H1 (cell line): ENCODE data around the gene SLC17A4. TPM values are rescaled to one million over a fixed set of nuclear protein-coding genes. Genes with fewer than 3 reads are reported as not detected.

Experiments
- BRCA1 ChIP-seq: IDR thresholded peaks from 2 replicates; pipeline ENCODE4 v1.6.1; 2012; ENCODE audit warnings: low read depth, low read length, improper control_type of control experiment
- CBX8 ChIP-seq: fragments of 300-800, 300-1000 bp; sonication (generic); IDR thresholded peaks from 2 replicates; pipeline ENCODE4 v1.7.1; 2016; ENCODE audit warnings: low read depth, low read length, borderline replicate concordance
- CEBPB ChIP-seq: IDR thresholded peaks from 2 replicates; pipeline ENCODE4 v1.6.1; 2012; ENCODE audit warnings: low read depth, low read length
- CHD2 ChIP-seq: IDR thresholded peaks from 2 replicates; pipeline ENCODE4 v1.6.1; 2012; ENCODE audit warnings: low read length, improper control_type of control experiment
- CHD7 ChIP-seq: fragments of 300-600 bp; sonication (generic); IDR thresholded peaks from 2 replicates; pipeline ENCODE4 v1.7.1; 2012; ENCODE audit warnings: low read length, moderate library complexity, mild to moderate bottlenecking, inconsistent platforms; ENCODE audit not compliant: insufficient replicate concordance
- CTBP2 ChIP-seq: IDR thresholded peaks from 2 replicates; pipeline ENCODE4 v1.7.0; 2011; ENCODE audit warnings: borderline replicate concordance, mild to moderate bottlenecking, moderate library complexity, mixed read lengths, low read length; ENCODE audit not compliant: insufficient read depth, insufficient read length
- GTF2F1 ChIP-seq: IDR thresholded peaks from 2 replicates; pipeline ENCODE4 v1.6.1; 2012; ENCODE audit warnings: low read depth, low read length, improper control_type of control experiment, borderline replicate concordance
- RNF2 ChIP-seq: fragments of 200-900, 300-1000 bp; sonication (generic); IDR thresholded peaks from 2 replicates; pipeline ENCODE4 v1.7.1; 2016; ENCODE audit warnings: borderline replicate concordance, low read depth, mild to moderate bottlenecking, antibody characterized with exemption, low read length; ENCODE audit not compliant: poor library complexity, severe bottlenecking; ENCODE audit errors: missing control alignments
- SIN3A ChIP-seq, 2 experiments: IDR thresholded peaks in 1 of 2; conservative IDR thresholded peaks in 1 of 2; 2 replicates each; pipeline ENCODE4 v1.6.1; 2011 to 2012; ENCODE audit warnings: low read length in 2 of 2, improper control_type of control experiment in 1 of 2, low read depth in 1 of 2, mild to moderate bottlenecking in 1 of 2
- polyA plus RNA-seq, 7 experiments: library from polyadenylated mRNA; depleted of rRNA in 3 of 7; stranded (reverse) in 5 of 7; unstranded in 2 of 7; fragments of >200 nt in 5 of 7; fragments of 200-250 nt in 2 of 7; gene quantifications; 1 replicate in 5 of 7; 2 replicates in 1 of 7; 4 replicates in 1 of 7; pipeline versions ENCODE4 v1.2.1 to v1.2.3, GENCODE V29; 2011 to 2013; ENCODE audit warnings: missing spikeins in 2 of 7, mixed read lengths in 2 of 7
- total RNA-seq: library from RNA; stranded (reverse); fragmentation: NEBNext Ultra II Directional; extraction: Animal tissue kit (Norgen Biotek cat#: 25700); gene quantifications from 2 replicates; pipeline ENCODE4 v1.2.1, GENCODE V29; 2021

Gene SLC17A4
- total and polyA plus RNA-seq, 2 of the 8 experiments (the other 6 are each of a cell fraction or from before 2014, with no cell fraction given): not detected

- no peak for TF ChIP-seq CHD7
- no peak for TF ChIP-seq CTBP2
- no peak for TF ChIP-seq CEBPB
- no peak for TF ChIP-seq CHD2
- no peak for TF ChIP-seq BRCA1
- no peak for TF ChIP-seq CBX8
- no peak for TF ChIP-seq RNF2
- no peak for TF ChIP-seq SIN3A (conservative IDR thresholded peaks at IDR 0.05 in 1 of 2, IDR thresholded peaks at IDR 0.05 in 1 of 2; ENCODE audit: low read depth in 1 of 2, low read length in 2 of 2)
- no peak for TF ChIP-seq GTF2F1
Observed at GRCh38 chr6:25769983-25770382, 15.4 kb downstream of the SLC17A4 start (continued).
